ENCODE measurements around the gene ELAPOR1. TPM values are rescaled to one million over a fixed set of nuclear protein-coding genes. Genes with fewer than 3 reads are reported as not detected.

Gene ELAPOR1
- total RNA-seq, 2 experiments from 2014 or later: 1.9 to 2.8 TPM

GRCh38 chr1:109161858-109162606 lies 48.1 kb downstream of the ELAPOR1 start:
- Mint-ChIP-seq H3K4me1 (ENCODE audit: low read depth) (peaks cover 24% of the 10 kb centered on the region), H3K9me3 (ENCODE audit: insufficient read depth) (no peaks in the 10 kb centered on the region), H3K4me3 (peak overlapping the region; percentile 42), H3K36me3 (ENCODE audit: low read depth) (no peaks in the 10 kb centered on the region), H3K27me3 (ENCODE audit: low read depth) (no peaks in the 10 kb centered on the region), H3K27ac (peak overlapping the region; percentile 72)
- ATAC-seq (peak; percentile 92), DNase-seq (peak; percentile 75)
- POLR2A ChIA-PET: interaction anchor here (0.7 to 1.4 kb wide), 2 partner anchors 37 to 62 kb away, joined by 4 read pairs; no protein-coding TSS in a partner anchor
- CTCF ChIA-PET: interaction anchor here (0.9 to 2.0 kb wide), 4 partner anchors 32 to 62 kb away, joined by 3 to 6 read pairs (median 4); a partner anchor contains a TSS

GRCh38 chr1:109162626-109163025 lies 48.7 kb downstream of the ELAPOR1 start:
- Mint-ChIP-seq H3K27ac (peak overlapping the region; percentile 72), H3K27me3 (ENCODE audit: low read depth) (no peaks in the 10 kb centered on the region), H3K4me1 (ENCODE audit: low read depth) (peaks cover 27% of the 10 kb centered on the region), H3K36me3 (ENCODE audit: low read depth) (no peaks in the 10 kb centered on the region), H3K9me3 (ENCODE audit: insufficient read depth) (no peaks in the 10 kb centered on the region), H3K4me3 (no peak overlapping the region)
- CTCF ChIA-PET: interaction anchor here (0.7 to 2.0 kb wide), 6 partner anchors 11 to 63 kb away, joined by 3 to 6 read pairs (median 4); a partner anchor contains a TSS
- DNase-seq: no peak
- POLR2A ChIA-PET: interaction anchor here (0.7 to 1.4 kb wide), 2 partner anchors 37 to 62 kb away, joined by 4 read pairs; no protein-coding TSS in a partner anchor
- peak; percentile 32 for ATAC-seq

- H3K4me3 Mint-ChIP-seq: no peak overlapping the region
- CTCF ChIA-PET: interaction anchor here (0.7 to 1.1 kb wide), 2 partner anchors 10 to 30 kb away, joined by 4 to 5 read pairs; no protein-coding TSS in a partner anchor
- H3K27ac Mint-ChIP-seq: no peak overlapping the region
- H3K4me1 Mint-ChIP-seq (ENCODE audit: low read depth): peaks cover 32% of the 10 kb centered on the region
- DNase-seq (no peak), ATAC-seq (no peak)
- POLR2A ChIA-PET: interaction anchor here (1.4 kb wide), 1 partner anchor 63 kb away, joined by 4 read pairs; no protein-coding TSS in a partner anchor
- H3K27me3 Mint-ChIP-seq (ENCODE audit: low read depth): no peaks in the 10 kb centered on the region
- no peaks in the 10 kb centered on the region for H3K36me3 Mint-ChIP-seq (ENCODE audit: low read depth)
- H3K9me3 Mint-ChIP-seq (ENCODE audit: insufficient read depth): no peaks in the 10 kb centered on the region
Observed at GRCh38 chr1:109163551-109163950, 49.6 kb downstream of the ELAPOR1 start.

Other genes with a start within 250 kb of the ELAPOR1 start
- gene GPSM2, start 237.1 kb upstream of the ELAPOR1 start, total RNA-seq: 10 to 100 TPM; 40.7 to 44.9 TPM
- 10 to 100 TPM; 11.8 to 13.7 TPM for gene CLCC1, start 150.6 kb upstream of the ELAPOR1 start, total RNA-seq
- 10 to 100 TPM; 13.1 to 14.8 TPM for gene WDR47, start 72.0 kb upstream of the ELAPOR1 start, total RNA-seq
- gene TAF13, start 38.1 kb upstream of the ELAPOR1 start, total RNA-seq: 10 to 100 TPM; 24.5 to 24.6 TPM
- 10 to 100 TPM; 20.8 to 21.2 TPM for gene TMEM167B, start 23.4 kb upstream of the ELAPOR1 start, total RNA-seq
- 100 to 1,000 TPM; 145 to 157 TPM for gene SARS1, start 99.8 kb downstream of the ELAPOR1 start, total RNA-seq
- gene CELSR2, start 135.4 kb downstream of the ELAPOR1 start, total RNA-seq: 1 to 10 TPM; 4.9 to 5.2 TPM
- gene PSRC1, start 169.0 kb downstream of the ELAPOR1 start, total RNA-seq: 10 to 100 TPM; 38.2 to 40.7 TPM
- not detected for gene MYBPHL, start 192.9 kb downstream of the ELAPOR1 start, total RNA-seq

All from activated CD8-positive, alpha-beta T cell treated with anti-CD3 and anti-CD28 coated beads, Interleukin-2, amount 10 ng/mL, durations not matched to agents 7 days and 5 days (primary cell).